ENCODE measurements around the gene CDKN2AIPNL.
"Not testable (repeated sequence)": the region's sequence is repeated elsewhere in the genome, so short reads cannot be mapped to it uniquely, and the experiment has no call there.

Gene CDKN2AIPNL

GRCh38 chr5:134397196-134397595 is 14.5 kb downstream of the CDKN2AIPNL start:
- no peak for DNase-seq

- no peak for DNase-seq
Measured at GRCh38 chr5:134396274-134396673, 15.4 kb downstream of the CDKN2AIPNL start.

- no peak for DNase-seq
Measured at GRCh38 chr5:134394932-134395331, 16.7 kb downstream of the CDKN2AIPNL start.

- no peak for DNase-seq
Measured at GRCh38 chr5:134392301-134392700, 19.4 kb downstream of the CDKN2AIPNL start.

- DNase-seq: no peak
Measured at GRCh38 chr5:134387443-134387842, 24.2 kb downstream of the CDKN2AIPNL start.

GRCh38 chr5:134383980-134384697 is 27.5 kb downstream of the CDKN2AIPNL start:
- DNase-seq: no peak

- DNase-seq: not testable (repeated sequence)
Measured at GRCh38 chr5:134382204-134382603, 29.5 kb downstream of the CDKN2AIPNL start.

GRCh38 chr5:134380346-134380745 is 31.3 kb downstream of the CDKN2AIPNL start:
- no peak for DNase-seq

- no peak for DNase-seq
Measured at GRCh38 chr5:134374232-134374631, 37.4 kb downstream of the CDKN2AIPNL start.

- DNase-seq: not testable (repeated sequence)
Measured at GRCh38 chr5:134373633-134374032, 38.0 kb downstream of the CDKN2AIPNL start.

- peak; percentile 53 for DNase-seq
Measured at GRCh38 chr5:134371834-134372340, 39.8 kb downstream of the CDKN2AIPNL start.

- DNase-seq: peak; percentile 98
Measured at GRCh38 chr5:134370871-134371833, 40.5 kb downstream of the CDKN2AIPNL start, which contains the start of gene UBE2B. Gene UBE2B, plus strand, starts transcription at chr5:134371569. Its CDS starts 27 bp downstream, at chr5:134371596.

GRCh38 chr5:134370311-134370870 is 41.3 kb downstream of the CDKN2AIPNL start:
- peak; percentile 16 for DNase-seq

- DNase-seq: no peak
Measured at GRCh38 chr5:134365604-134366003, 46.1 kb downstream of the CDKN2AIPNL start.

- no peak for DNase-seq
Measured at GRCh38 chr5:134355681-134356080, 56.0 kb downstream of the CDKN2AIPNL start.

All from activated CD4-positive, alpha-beta T cell treated with anti-CD3 and anti-CD28 coated beads for 48 hours (primary cell).